Measurements from ENCODE around the gene MAP3K5. TPM values are rescaled to one million over a fixed set of nuclear protein-coding genes. Genes with fewer than 3 reads are reported as not detected.
"Not testable (repeated sequence)": the region's sequence is repeated elsewhere in the genome, so short reads cannot be mapped to it uniquely, and the experiment has no call there.

MAP3K5 gene
- polyA plus RNA-seq (ENCODE audit: low read depth in 6 of 6) = 10 to 100 TPM in 3 of 6 donors, 1 to 10 TPM in 3; 5.8 to 15.5 (median 10.1) TPM

GRCh38 chr6:136792410-136793262 lies at the start of gene MAP3K5:
Gene MAP3K5, minus strand, starts transcription at chr6:136792477. Its CDS starts 320 bp downstream, at chr6:136792157.
- Mint-ChIP-seq H3K36me3 (peaks cover 7 to 14% of the 10 kb centered on the region in 2 donors), H3K4me3 (peak within 1 kb of the TSS; percentile 94 to 99 (median 96)), H3K27ac (peak within 1 kb of the TSS; percentile 92 to 99 (median 98))

GRCh38 chr6:136840276-136841001 lies 48.2 kb upstream of the MAP3K5 start:
- Mint-ChIP-seq H3K9me3 (no peaks in the 10 kb centered on the region), H3K27me3 (no peaks in the 10 kb centered on the region), H3K27ac (peak overlapping the region in 1 of 6 donors; percentile 58), H3K36me3 (no peaks in the 10 kb centered on the region), H3K4me1 (no peaks in the 10 kb centered on the region), H3K4me3 (no peak overlapping the region)
- DNase-seq (no peak), ATAC-seq (ENCODE audit: low read depth in 2 of 2) (no peak)

More at GRCh38 chr6:136792410-136793262, at the start of gene MAP3K5:
- peaks cover 21 to 43% (median 36%) of the 10 kb centered on the region in 3 donors for H3K4me1 Mint-ChIP-seq
- H3K27me3 Mint-ChIP-seq = no peaks in the 10 kb centered on the region
- DNase-seq (peak; percentile 94), ATAC-seq (ENCODE audit: low read depth in 2 of 2) (peak; percentile 69)
- H3K9me3 Mint-ChIP-seq = peaks cover 0 to 12% (median 2%) of the 10 kb centered on the region in 7 donors

- H3K9me3 Mint-ChIP-seq = peaks cover 9 to 35% (median 30%) of the 10 kb centered on the region in 7 donors
- no peak for ATAC-seq (ENCODE audit: low read depth in 2 of 2)
- peak; percentile 15 for DNase-seq
- H3K4me3 Mint-ChIP-seq = peak overlapping the region in 1 of 8 donors; percentile 21
- H3K36me3 Mint-ChIP-seq = peaks cover 35 to 38% of the 10 kb centered on the region in 2 donors
- no peaks in the 10 kb centered on the region for H3K27me3 Mint-ChIP-seq
- H3K27ac Mint-ChIP-seq = peak overlapping the region in 2 of 6 donors; percentile 21 to 71
- peaks cover 5 to 22% (median 12%) of the 10 kb centered on the region in 3 donors for H3K4me1 Mint-ChIP-seq
Observed at GRCh38 chr6:136831873-136832562, 39.7 kb upstream of the MAP3K5 start.

- Mint-ChIP-seq H3K4me3 (peak overlapping the region in 1 of 8 donors; percentile 66), H3K27ac (peak overlapping the region in 2 of 6 donors; percentile 17 to 72), H3K4me1 (peaks cover 24 to 55% (median 34%) of the 10 kb centered on the region in 3 donors), H3K36me3 (peaks cover 14 to 24% of the 10 kb centered on the region in 2 donors), H3K27me3 (no peaks in the 10 kb centered on the region), H3K9me3 (peaks cover 0 to 14% (median 8%) of the 10 kb centered on the region in 7 donors)
- DNase-seq (no peak), ATAC-seq (ENCODE audit: low read depth in 2 of 2) (no peak)
Observed at GRCh38 chr6:136826216-136826615, 33.9 kb upstream of the MAP3K5 start.

- H3K4me1 Mint-ChIP-seq = peaks cover 19 to 45% (median 24%) of the 10 kb centered on the region in 3 donors
- peak overlapping the region; percentile 89 to 94 (median 92) for H3K27ac Mint-ChIP-seq
- ATAC-seq (ENCODE audit: low read depth in 2 of 2) (no peak), DNase-seq (no peak)
- peaks cover 8 to 11% of the 10 kb centered on the region in 2 donors for H3K36me3 Mint-ChIP-seq
- H3K4me3 Mint-ChIP-seq = peak overlapping the region; percentile 89 to 99 (median 92)
- H3K9me3 Mint-ChIP-seq = no peaks in the 10 kb centered on the region
- H3K27me3 Mint-ChIP-seq = peaks cover 0 to 4% (median 3%) of the 10 kb centered on the region in 3 donors
Observed at GRCh38 chr6:136823128-136823660, 30.9 kb upstream of the MAP3K5 start.

- Mint-ChIP-seq H3K4me1 (peaks cover 19 to 39% (median 24%) of the 10 kb centered on the region in 3 donors), H3K4me3 (peak within 1 kb of the TSS; percentile 92 to 99 (median 94)), H3K27me3 (peaks cover 2 to 7% (median 5%) of the 10 kb centered on the region in 3 donors), H3K9me3 (no peaks in the 10 kb centered on the region), H3K27ac (peak within 1 kb of the TSS; percentile 92 to 97 (median 94)), H3K36me3 (peaks cover 8 to 11% of the 10 kb centered on the region in 2 donors)
- peak; percentile 89 to 91 for ATAC-seq (ENCODE audit: low read depth in 2 of 2)
- peak; percentile 90 for DNase-seq
Observed at GRCh38 chr6:136822376-136823127, 30.3 kb upstream of the MAP3K5 start, which contains the start of gene PEX7. Gene PEX7, plus strand, starts transcription at chr6:136822592. Its CDS starts 74 bp downstream, at chr6:136822666.

GRCh38 chr6:136822046-136822375 lies 29.7 kb upstream of the MAP3K5 start:
- H3K4me1 Mint-ChIP-seq = peaks cover 19 to 35% (median 24%) of the 10 kb centered on the region in 3 donors
- DNase-seq (no peak), ATAC-seq (ENCODE audit: low read depth in 2 of 2) (no peak)
- H3K27me3 Mint-ChIP-seq = peaks cover 5 to 7% (median 7%) of the 10 kb centered on the region in 3 donors
- H3K36me3 Mint-ChIP-seq = peaks cover 8 to 11% of the 10 kb centered on the region in 2 donors
- H3K4me3 Mint-ChIP-seq = peak overlapping the region; percentile 92 to 99 (median 94)
- no peaks in the 10 kb centered on the region for H3K9me3 Mint-ChIP-seq
- H3K27ac Mint-ChIP-seq = peak overlapping the region; percentile 83 to 97 (median 92)

- peaks cover 13 to 25% (median 24%) of the 10 kb centered on the region in 3 donors for H3K4me1 Mint-ChIP-seq
- peaks cover 0 to 4% (median 0%) of the 10 kb centered on the region in 7 donors for H3K9me3 Mint-ChIP-seq
- peaks cover 7 to 9% (median 7%) of the 10 kb centered on the region in 3 donors for H3K27me3 Mint-ChIP-seq
- ATAC-seq (ENCODE audit: low read depth in 2 of 2) = no peak
- H3K27ac Mint-ChIP-seq = no peak overlapping the region
- H3K4me3 Mint-ChIP-seq = peak overlapping the region in 1 of 8 donors; percentile 92
- DNase-seq = no peak
- peaks cover 0 to 3% of the 10 kb centered on the region in 2 donors for H3K36me3 Mint-ChIP-seq
Observed at GRCh38 chr6:136820561-136820960, 28.3 kb upstream of the MAP3K5 start.

GRCh38 chr6:136816656-136817055 lies 24.4 kb upstream of the MAP3K5 start:
- Mint-ChIP-seq H3K4me1 (peaks cover 3 to 6% (median 5%) of the 10 kb centered on the region in 3 donors), H3K27ac (no peak overlapping the region), H3K9me3 (peaks cover 0 to 4% (median 0%) of the 10 kb centered on the region in 7 donors), H3K4me3 (no peak overlapping the region), H3K27me3 (peaks cover 7 to 9% (median 7%) of the 10 kb centered on the region in 3 donors), H3K36me3 (no peaks in the 10 kb centered on the region)
- ATAC-seq (ENCODE audit: low read depth in 2 of 2) = no peak
- DNase-seq = no peak

- DNase-seq; H3K4me3 Mint-ChIP-seq; H3K27me3 Mint-ChIP-seq; ATAC-seq (ENCODE audit: low read depth in 2 of 2); H3K4me1 Mint-ChIP-seq; H3K27ac Mint-ChIP-seq; H3K36me3 Mint-ChIP-seq; H3K9me3 Mint-ChIP-seq: not testable (repeated sequence)
Observed at GRCh38 chr6:136815608-136816007, 23.3 kb upstream of the MAP3K5 start.

- DNase-seq (no peak), ATAC-seq (ENCODE audit: low read depth in 2 of 2) (no peak)
- Mint-ChIP-seq H3K4me3 (no peak overlapping the region), H3K4me1 (no peaks in the 10 kb centered on the region), H3K9me3 (peaks cover 0 to 4% (median 0%) of the 10 kb centered on the region in 7 donors), H3K27me3 (peaks cover 0 to 4% (median 1%) of the 10 kb centered on the region in 3 donors), H3K27ac (no peak overlapping the region), H3K36me3 (no peaks in the 10 kb centered on the region)
Observed at GRCh38 chr6:136812174-136812573, 19.9 kb upstream of the MAP3K5 start.

GRCh38 chr6:136811272-136811671 lies 19.0 kb upstream of the MAP3K5 start:
- ATAC-seq (ENCODE audit: low read depth in 2 of 2) (no peak), DNase-seq (no peak)
- Mint-ChIP-seq H3K27ac (no peak overlapping the region), H3K9me3 (peaks cover 0 to 1% (median 0%) of the 10 kb centered on the region in 7 donors), H3K27me3 (no peaks in the 10 kb centered on the region), H3K4me3 (no peak overlapping the region), H3K4me1 (no peaks in the 10 kb centered on the region), H3K36me3 (no peaks in the 10 kb centered on the region)
